Activated naive CD8-positive, alpha-beta T cell treated with anti-CD3 and anti-CD28 coated beads, Interleukin-2, amount 10 ng/mL, durations not matched to agents 7 days and 5 days (primary cell): Measurements from ENCODE around the gene AHDC1. TPM values are rescaled to one million over a fixed set of nuclear protein-coding genes. Genes with fewer than 3 reads are reported as not detected.

Experiments
- ATAC-seq: fragments of 150-1000 bp; cut with Tn5 transposase; one replicate; pipeline ENCODE4 v1.10.0; 2021; ENCODE audit warnings: low read depth, moderate library complexity
- POLR2A ChIA-PET: fragments of 350-600 bp; sonication (Branson Sonifier 250); formaldehyde crosslinking; loops from one replicate; lab custom pipeline; 2021; ENCODE audit warnings: antibody characterized with exemption; lab: Charles Lee
- DNase-seq: peaks from one replicate; pipeline ENCODE4 v3.0.0; 2021
- H3K27ac Mint-ChIP-seq: one replicate; pipeline ENCODE4 v1.8.0; 2022; ENCODE audit warnings: mild to moderate bottlenecking, mixed read lengths
- H3K27me3 Mint-ChIP-seq: one replicate; pipeline ENCODE4 v1.8.0; 2022; ENCODE audit warnings: mild to moderate bottlenecking, moderate library complexity, mixed read lengths
- H3K36me3 Mint-ChIP-seq: one replicate; pipeline ENCODE4 v1.8.0; 2021; ENCODE audit warnings: mild to moderate bottlenecking, mixed read lengths
- H3K4me1 Mint-ChIP-seq: one replicate; pipeline ENCODE4 v1.8.0; 2021; ENCODE audit warnings: mixed read lengths
- H3K4me3 Mint-ChIP-seq: one replicate; pipeline ENCODE4 v1.8.0; 2022; ENCODE audit warnings: mild to moderate bottlenecking, moderate library complexity, mixed read lengths
- H3K9me3 Mint-ChIP-seq: one replicate; pipeline ENCODE4 v1.8.0; 2021; ENCODE audit warnings: mixed read lengths
- total RNA-seq, 2 experiments: library from RNA; stranded (reverse); gene quantifications; one replicate each; pipeline ENCODE4 v1.2.3, GENCODE V29; 2021

Gene AHDC1
- total RNA-seq, 2 experiments from 2014 or later, result 21.6 to 22.2 TPM

DNA sequence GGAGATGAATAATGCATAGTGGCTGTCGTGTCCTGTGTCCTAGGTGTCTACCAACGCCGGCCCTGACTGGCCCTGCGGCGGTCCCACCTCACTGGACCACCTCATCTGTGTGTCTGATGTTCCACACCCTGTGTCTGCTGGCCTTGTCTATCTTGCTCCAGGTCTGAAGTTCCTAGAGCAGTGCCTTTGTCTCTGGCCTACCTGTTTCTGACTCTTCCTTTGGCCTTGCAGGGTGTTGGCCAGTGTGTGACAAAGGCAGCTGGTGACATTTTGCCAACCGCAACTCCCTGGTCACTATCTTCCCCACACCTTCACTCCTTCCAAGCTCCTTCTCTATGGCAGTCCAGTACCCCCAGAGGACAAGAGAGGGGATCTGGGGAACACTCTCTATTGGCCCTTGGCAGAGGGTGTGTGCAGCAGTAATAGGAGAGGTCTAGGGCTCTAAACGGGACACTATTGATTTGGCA is 1.4 kb upstream of the AHDC1 start:
- Mint-ChIP-seq H3K4me3 (peak overlapping the region; percentile 34), H3K36me3 (no peaks in the 10 kb centered on the region), H3K27ac (no peak overlapping the region), H3K27me3 (no peaks in the 10 kb centered on the region), H3K4me1 (peaks cover 27% of the 10 kb centered on the region), H3K9me3 (no peaks in the 10 kb centered on the region)
- DNase-seq, result peak; percentile 32
- ATAC-seq, result no peak
- POLR2A ChIA-PET, result interaction anchor here (0.7 to 7.0 kb wide), 5 partner anchors 37 to 248 kb away, joined by 4 to 71 read pairs (median 5); no protein-coding TSS in a partner anchor

DNA sequence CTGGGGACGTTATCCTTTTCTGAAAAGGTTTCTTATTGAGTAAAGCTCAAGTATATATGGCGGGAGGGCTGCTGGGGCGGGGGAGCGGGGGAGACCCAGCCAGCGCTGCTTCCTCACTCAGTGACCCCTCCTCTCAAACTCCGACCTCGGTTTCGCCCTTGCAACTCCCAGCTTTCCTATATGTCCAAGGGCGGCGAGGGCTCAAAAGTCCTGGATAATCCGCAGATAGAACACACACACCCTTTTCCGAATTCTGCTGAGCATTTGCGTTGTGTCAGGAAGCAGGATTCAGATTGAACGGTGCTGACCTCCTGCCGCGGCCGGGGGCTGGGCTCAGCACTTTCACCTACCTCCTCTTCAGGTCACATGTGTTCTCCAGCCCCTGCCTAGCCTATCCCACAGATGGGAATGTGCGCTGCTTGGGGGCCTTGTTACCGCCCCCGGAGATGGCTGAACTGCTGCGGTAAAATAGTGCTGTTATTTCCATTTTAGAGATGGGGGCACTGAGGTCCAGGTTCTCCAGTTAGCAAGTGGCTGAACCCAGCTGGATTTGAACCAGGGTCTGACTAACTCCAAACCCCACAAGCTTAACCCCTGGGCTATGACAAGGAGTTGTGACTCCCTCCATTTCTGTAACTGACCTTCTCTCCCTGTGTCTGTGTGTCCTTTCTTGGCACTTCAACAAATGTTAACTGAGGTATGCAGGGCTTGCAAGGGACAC is 795 bp upstream of the AHDC1 start:
- Mint-ChIP-seq H3K27me3 (no peaks in the 10 kb centered on the region), H3K36me3 (no peaks in the 10 kb centered on the region), H3K4me1 (peaks cover 33% of the 10 kb centered on the region), H3K27ac (peak overlapping the region; percentile 67), H3K9me3 (no peaks in the 10 kb centered on the region), H3K4me3 (peak overlapping the region; percentile 96)
- ATAC-seq, result no peak
- POLR2A ChIA-PET, result interaction anchor here (0.9 to 7.0 kb wide), 12 partner anchors 9 to 247 kb away, joined by 3 to 71 read pairs (median 5); partner anchors contain the start of gene WASF2
- peak; percentile 34 for DNase-seq

DNA sequence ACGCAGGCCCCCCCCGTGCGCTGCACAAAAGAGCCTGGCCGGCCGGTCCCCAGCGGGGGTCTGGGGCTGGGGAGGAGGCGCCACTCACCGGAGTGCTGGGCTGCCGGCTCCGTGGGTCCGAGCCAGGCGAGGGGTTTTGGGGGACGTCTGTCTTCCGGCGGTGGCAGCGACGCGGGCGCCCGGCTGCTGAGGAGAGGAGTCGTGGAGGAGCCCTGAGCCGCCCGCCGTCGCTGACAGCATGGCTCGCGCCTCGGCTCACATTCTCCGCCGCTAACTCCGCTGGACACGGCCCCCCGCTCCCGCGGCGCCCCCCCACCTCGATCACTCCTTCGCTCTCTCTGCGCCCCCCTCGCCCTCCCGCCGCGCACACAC is 649 bp downstream of the AHDC1 start:
- no peaks in the 10 kb centered on the region for H3K9me3 Mint-ChIP-seq
- H3K36me3 Mint-ChIP-seq, result no peaks in the 10 kb centered on the region
- POLR2A ChIA-PET, result interaction anchor here (0.9 to 2.2 kb wide), 8 partner anchors 8 to 200 kb away, joined by 3 to 21 read pairs (median 5); partner anchors contain the start of gene WASF2
- peaks cover 37% of the 10 kb centered on the region for H3K4me1 Mint-ChIP-seq
- H3K4me3 Mint-ChIP-seq, result peak overlapping the region; percentile 96
- no peaks in the 10 kb centered on the region for H3K27me3 Mint-ChIP-seq
- peak; percentile 64 for DNase-seq
- peak; percentile 10 for ATAC-seq
- H3K27ac Mint-ChIP-seq, result peak overlapping the region; percentile 89

DNA sequence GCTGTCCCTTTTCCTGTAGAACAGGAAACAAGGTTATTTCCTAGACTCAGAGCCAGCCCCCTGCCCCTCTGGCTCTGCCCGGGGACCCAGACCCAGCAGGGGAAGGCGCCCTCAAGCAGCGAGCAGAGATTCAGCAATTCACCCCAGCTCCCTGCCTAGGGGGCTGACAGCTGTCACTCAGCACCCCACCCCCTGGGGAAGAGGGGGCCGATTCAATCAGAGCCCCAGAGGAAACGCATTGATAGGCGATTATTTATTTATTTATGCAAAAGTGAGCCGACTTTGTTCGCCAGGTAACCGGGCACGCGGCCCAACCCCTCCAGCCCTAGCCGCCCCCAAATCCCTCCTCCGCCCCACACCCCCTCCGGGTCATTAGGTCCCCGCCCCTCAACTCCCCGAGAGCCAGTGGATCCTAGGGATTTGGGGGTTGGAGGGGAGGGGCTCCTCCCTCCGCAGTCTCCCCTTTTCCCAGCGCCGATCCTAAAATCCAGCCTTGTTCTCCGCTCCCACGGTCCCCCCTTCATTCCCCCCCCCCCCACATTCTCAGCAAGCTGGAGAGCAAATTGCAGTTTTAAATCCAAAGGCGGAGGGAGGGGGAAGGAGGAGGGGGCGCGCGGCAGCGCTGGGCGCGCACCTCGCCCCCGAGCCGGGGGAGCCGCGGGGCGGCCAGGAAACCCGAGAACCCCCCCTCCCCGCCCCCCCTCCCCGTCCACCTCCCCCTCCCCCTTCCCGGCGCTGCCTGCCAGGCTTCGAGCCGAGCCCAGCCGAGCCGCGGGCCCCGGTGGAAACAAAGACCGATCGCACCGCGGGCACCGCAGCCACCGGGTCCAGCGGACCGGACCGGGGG is 1.3 kb downstream of the AHDC1 start:
- no peak for ATAC-seq
- POLR2A ChIA-PET, result interaction anchor here (1.5 to 2.2 kb wide), 3 partner anchors 47 to 79 kb away, joined by 8 to 21 read pairs (median 16); no protein-coding TSS in a partner anchor
- H3K27ac Mint-ChIP-seq, result peak overlapping the region; percentile 40
- H3K4me1 Mint-ChIP-seq, result peaks cover 43% of the 10 kb centered on the region
- no peaks in the 10 kb centered on the region for H3K27me3 Mint-ChIP-seq
- H3K9me3 Mint-ChIP-seq, result no peaks in the 10 kb centered on the region
- DNase-seq, result peak; percentile 67
- peak overlapping the region; percentile 80 for H3K4me3 Mint-ChIP-seq
- H3K36me3 Mint-ChIP-seq, result peaks cover 3% of the 10 kb centered on the region

DNA sequence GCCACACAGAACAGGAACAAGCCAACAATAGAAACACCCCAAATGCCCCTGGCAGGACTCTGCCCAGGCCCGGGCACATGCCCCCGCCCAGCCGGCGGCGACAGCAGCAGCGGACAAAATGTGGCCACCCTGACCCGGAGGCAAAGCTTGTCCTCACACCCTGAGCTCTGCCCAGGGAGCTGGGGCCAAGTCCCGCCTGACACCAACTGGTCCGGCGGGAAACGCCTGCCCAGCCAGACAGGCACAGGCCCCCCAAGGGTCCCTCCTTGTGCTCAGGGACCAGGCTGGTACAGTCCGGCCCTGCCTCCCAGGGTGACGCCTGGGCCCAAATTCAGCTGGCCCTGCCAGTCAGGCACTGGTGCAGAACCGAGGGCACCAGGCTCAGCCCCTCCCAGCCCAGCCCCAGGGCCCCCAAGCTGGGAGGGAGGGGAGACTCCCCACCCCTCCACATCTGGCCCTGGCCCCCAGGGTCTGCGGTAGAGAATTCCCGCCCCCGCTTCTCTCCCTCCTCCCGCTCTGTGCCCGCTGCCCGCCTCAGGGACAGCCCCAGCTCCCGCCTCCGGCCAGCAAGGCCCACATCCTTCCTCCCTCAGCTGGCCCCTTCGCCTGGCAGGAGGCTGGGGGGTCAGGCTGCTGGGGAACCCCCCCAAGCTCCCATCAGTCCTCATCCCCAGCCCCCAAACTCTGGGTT is 2.0 kb downstream of the AHDC1 start:
- H3K36me3 Mint-ChIP-seq, result peaks cover 3% of the 10 kb centered on the region
- no peak for DNase-seq
- peak overlapping the region; percentile 80 for H3K4me3 Mint-ChIP-seq
- H3K27me3 Mint-ChIP-seq, result no peaks in the 10 kb centered on the region
- no peak for ATAC-seq
- H3K27ac Mint-ChIP-seq, result peak overlapping the region; percentile 40
- POLR2A ChIA-PET, result interaction anchor here (0.6 to 1.5 kb wide), 2 partner anchors 78 to 414 kb away, joined by 3 to 8 read pairs; no protein-coding TSS in a partner anchor
- no peaks in the 10 kb centered on the region for H3K9me3 Mint-ChIP-seq
- H3K4me1 Mint-ChIP-seq, result peaks cover 43% of the 10 kb centered on the region

DNA sequence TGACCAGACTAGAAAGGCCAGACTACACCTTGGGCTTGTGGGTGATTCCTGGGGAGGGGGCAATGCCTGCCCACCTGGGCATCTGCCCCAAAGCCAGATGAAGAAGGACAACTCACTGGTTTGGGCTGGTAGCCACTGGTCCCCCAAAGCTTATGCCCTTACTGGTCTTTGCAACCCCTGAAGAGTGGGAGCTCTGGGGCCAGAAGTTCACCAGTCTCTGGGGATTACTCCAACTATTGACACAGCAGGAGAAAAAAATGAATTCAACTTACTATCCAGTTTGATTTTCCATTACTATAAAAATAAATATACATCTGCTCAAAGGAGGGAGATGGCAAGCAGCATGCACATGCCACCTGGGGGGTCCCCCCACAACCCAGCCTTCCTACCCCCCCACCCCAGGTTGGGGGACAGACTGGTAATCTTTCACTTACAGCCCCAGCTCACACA is 2.6 kb downstream of the AHDC1 start:
- POLR2A ChIA-PET, result interaction anchor here (1.5 kb wide), 1 partner anchor 78 kb away, joined by 8 read pairs; no protein-coding TSS in a partner anchor
- no peak for ATAC-seq
- peaks cover 3% of the 10 kb centered on the region for H3K36me3 Mint-ChIP-seq
- no peak for DNase-seq
- peaks cover 37% of the 10 kb centered on the region for H3K4me1 Mint-ChIP-seq
- H3K27ac Mint-ChIP-seq, result no peak overlapping the region
- no peaks in the 10 kb centered on the region for H3K9me3 Mint-ChIP-seq
- no peaks in the 10 kb centered on the region for H3K27me3 Mint-ChIP-seq
- H3K4me3 Mint-ChIP-seq, result peak overlapping the region; percentile 48

DNA sequence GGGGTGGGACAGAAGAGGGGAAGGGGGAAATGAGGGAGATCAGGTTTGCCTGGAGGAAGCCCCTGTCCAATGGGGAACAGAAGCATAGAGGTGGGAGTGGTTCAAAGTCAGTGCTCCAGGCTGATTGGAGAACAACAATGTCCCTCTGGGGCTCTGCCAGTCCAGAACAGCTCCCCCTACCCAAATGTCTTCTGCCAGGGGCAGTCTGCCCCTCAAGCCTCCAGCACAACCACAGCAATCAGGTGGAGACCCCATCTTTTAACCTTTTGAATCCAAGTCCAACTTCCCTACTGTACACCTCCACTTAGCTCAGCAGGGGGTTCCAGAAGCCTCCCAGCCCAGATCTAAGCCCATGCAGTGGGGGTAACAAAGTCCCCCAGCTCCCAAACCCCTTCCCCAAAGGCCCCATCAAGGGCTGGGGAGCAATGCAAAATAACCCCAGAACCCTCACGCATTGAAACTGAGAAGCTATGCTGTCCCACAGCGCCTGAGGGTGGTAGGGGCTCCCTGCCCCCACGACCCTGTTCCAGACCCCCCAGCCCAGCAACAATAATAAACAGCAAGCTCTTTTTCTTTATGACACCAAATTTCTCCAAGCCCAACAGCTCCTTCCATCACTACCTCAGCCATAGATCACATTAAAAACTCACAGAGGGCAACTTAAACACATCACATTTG is 3.3 kb downstream of the AHDC1 start:
- ATAC-seq, result no peak
- H3K4me3 Mint-ChIP-seq, result no peak overlapping the region
- peak overlapping the region; percentile 31 for H3K27ac Mint-ChIP-seq

DNA sequence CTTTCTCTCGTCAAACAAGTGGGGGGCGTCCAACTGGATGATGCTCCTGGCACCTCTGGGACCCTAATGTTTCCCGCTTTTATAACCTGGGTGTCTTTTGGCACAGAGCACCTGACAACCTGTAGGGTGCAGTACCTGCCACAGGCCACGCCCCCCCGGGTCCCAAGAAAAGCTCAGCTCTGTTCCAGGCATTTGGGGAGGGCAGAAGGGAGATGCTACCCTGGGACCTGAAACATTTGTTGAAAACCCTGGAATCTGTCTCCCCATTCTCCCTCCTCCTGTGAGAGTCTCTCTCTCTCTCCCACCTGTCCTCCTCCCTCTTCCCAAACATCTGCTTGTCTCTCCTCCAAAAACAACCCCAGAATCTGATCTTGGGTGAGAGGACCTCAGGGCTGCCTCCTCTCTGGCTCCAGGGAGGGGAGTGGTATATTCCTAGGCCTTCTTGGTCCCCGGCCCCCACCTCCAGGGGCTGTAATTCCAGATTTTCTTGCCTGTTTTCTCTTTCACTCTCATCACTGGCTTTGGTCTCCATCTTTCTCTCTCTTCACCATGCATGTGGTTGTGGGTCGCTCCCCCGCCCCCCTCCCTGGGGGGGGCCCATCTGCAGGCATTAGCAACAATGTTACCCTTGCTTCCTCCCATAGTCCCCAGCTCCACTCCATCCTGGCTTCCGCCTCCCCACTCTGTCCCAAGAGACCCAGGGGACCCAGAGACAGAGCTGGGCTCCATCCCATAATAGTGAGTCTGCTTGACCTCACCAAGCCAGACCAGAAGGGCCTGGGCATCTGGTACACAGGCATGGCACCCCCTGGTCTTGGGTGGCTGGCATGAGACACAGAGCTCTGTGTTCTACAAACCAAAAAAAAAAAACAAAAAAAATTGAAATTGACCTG is 4.1 kb downstream of the AHDC1 start:
- Mint-ChIP-seq H3K4me1 (peaks cover 32% of the 10 kb centered on the region), H3K36me3 (peaks cover 3% of the 10 kb centered on the region), H3K27ac (no peak overlapping the region), H3K27me3 (no peaks in the 10 kb centered on the region), H3K9me3 (no peaks in the 10 kb centered on the region), H3K4me3 (peak overlapping the region; percentile 4)
- DNase-seq (no peak), ATAC-seq (no peak)
- POLR2A ChIA-PET, result interaction anchor here (1.0 to 1.3 kb wide), 2 partner anchors 69 to 76 kb away, joined by 3 to 4 read pairs; no protein-coding TSS in a partner anchor

More for the DNA sequence above, 3.3 kb downstream of the AHDC1 start:
- H3K36me3 Mint-ChIP-seq, result peaks cover 3% of the 10 kb centered on the region
- no peaks in the 10 kb centered on the region for H3K27me3 Mint-ChIP-seq
- H3K9me3 Mint-ChIP-seq, result no peaks in the 10 kb centered on the region
- POLR2A ChIA-PET, result interaction anchor here (1.0 to 1.3 kb wide), 2 partner anchors 68 to 77 kb away, joined by 3 to 4 read pairs; no protein-coding TSS in a partner anchor
- peaks cover 32% of the 10 kb centered on the region for H3K4me1 Mint-ChIP-seq
- DNase-seq, result no peak

DNA sequence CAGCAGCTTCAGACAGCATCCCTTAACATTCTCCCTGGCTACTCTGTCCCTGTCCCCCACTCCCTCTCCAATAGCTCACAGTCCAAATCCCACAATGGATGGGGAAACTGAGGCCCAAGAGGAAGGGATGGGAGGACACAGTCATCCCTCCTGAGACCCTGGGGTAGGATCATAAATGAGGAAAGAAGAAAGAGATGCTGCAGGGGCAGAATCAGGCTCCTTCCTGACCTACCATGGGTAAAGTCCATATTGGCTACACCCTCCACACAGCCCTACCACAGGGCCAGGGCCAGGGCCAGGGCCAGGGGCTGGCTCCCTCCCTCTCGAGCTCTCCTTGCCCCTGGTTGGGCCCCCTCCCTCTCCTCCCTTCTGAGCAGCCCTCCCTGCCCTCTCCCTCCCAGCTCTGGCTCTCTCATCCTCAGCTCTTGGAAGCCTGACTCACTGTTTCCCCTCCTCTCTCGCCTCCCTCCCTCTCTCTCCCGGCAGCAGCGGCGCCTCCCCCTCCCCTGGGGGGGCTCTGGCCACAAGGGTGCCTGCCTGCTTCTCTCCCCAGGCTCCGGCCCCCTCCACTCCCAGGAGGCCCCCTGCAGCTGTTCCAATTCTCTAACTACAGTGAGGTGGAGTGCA is 4.9 kb downstream of the AHDC1 start:
- POLR2A ChIA-PET, result no interaction called here
- Mint-ChIP-seq H3K4me1 (peaks cover 30% of the 10 kb centered on the region), H3K27me3 (no peaks in the 10 kb centered on the region), H3K36me3 (peaks cover 3% of the 10 kb centered on the region), H3K9me3 (no peaks in the 10 kb centered on the region), H3K27ac (peak overlapping the region; percentile 1), H3K4me3 (no peak overlapping the region)
- ATAC-seq, result peak; percentile 15
- no peak for DNase-seq

DNA sequence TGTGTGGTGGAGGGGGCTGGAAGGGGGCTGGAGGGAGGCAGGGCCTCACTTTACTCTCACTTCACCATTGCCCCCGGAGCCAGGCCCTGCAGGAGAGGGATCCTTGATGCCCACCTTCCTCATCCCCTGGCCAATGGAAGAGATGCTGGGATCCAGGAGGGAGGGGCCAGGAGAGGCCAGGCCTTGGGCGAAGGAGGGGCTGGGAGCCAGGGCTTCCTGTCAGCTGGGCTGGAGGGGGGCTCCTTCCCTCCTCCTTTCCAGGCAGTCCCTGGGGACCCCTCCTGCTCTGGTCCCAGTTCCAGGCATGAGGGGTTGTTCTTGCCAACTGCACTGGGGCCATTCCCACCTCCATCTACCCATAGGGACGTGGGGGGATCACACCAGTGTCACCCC is 5.7 kb downstream of the AHDC1 start:
- POLR2A ChIA-PET, result no interaction called here
- Mint-ChIP-seq H3K4me3 (no peak overlapping the region), H3K27ac (no peak overlapping the region)

More for the DNA sequence above, 5.7 kb downstream of the AHDC1 start:
- ATAC-seq (no peak), DNase-seq (no peak)
- peaks cover 3% of the 10 kb centered on the region for H3K36me3 Mint-ChIP-seq
- peaks cover 30% of the 10 kb centered on the region for H3K4me1 Mint-ChIP-seq
- no peaks in the 10 kb centered on the region for H3K27me3 Mint-ChIP-seq
- no peaks in the 10 kb centered on the region for H3K9me3 Mint-ChIP-seq
